ENCODE measurements around the gene NKX6-2.
"Not testable (repeated sequence)": the region's sequence is repeated elsewhere in the genome, so short reads cannot be mapped to it uniquely, and the experiment has no call there.

Gene NKX6-2

GRCh38 chr10:132797986-132798385 lies 12.0 kb upstream of the NKX6-2 start:
- DNase-seq (ENCODE audit: low read depth): not testable (repeated sequence)

- DNase-seq (ENCODE audit: low read depth): no peak
Measured at GRCh38 chr10:132796846-132797245, 10.9 kb upstream of the NKX6-2 start.

- no peak for DNase-seq (ENCODE audit: low read depth)
Measured at GRCh38 chr10:132793871-132794849, 8.2 kb upstream of the NKX6-2 start.

- no peak for DNase-seq (ENCODE audit: low read depth)
Measured at GRCh38 chr10:132793213-132793612, 7.3 kb upstream of the NKX6-2 start.

- no peak for DNase-seq (ENCODE audit: low read depth)
Measured at GRCh38 chr10:132792796-132793195, 6.8 kb upstream of the NKX6-2 start.

- DNase-seq (ENCODE audit: low read depth): not testable (repeated sequence)
Measured at GRCh38 chr10:132792099-132792498, 6.2 kb upstream of the NKX6-2 start.

- DNase-seq (ENCODE audit: low read depth): no peak
Measured at GRCh38 chr10:132790934-132791829, 5.2 kb upstream of the NKX6-2 start.

GRCh38 chr10:132790470-132790869 lies 4.5 kb upstream of the NKX6-2 start:
- no peak for DNase-seq (ENCODE audit: low read depth)

- no peak for DNase-seq (ENCODE audit: low read depth)
Measured at GRCh38 chr10:132789659-132790148, 3.8 kb upstream of the NKX6-2 start.

GRCh38 chr10:132788831-132789219 lies 2.9 kb upstream of the NKX6-2 start:
- no peak for DNase-seq (ENCODE audit: low read depth)

- DNase-seq (ENCODE audit: low read depth): no peak
Measured at GRCh38 chr10:132788180-132788830, 2.4 kb upstream of the NKX6-2 start.

- DNase-seq (ENCODE audit: low read depth): no peak
Measured at GRCh38 chr10:132787495-132788179, 1.7 kb upstream of the NKX6-2 start.

GRCh38 chr10:132786884-132787494 lies 1.0 kb upstream of the NKX6-2 start:
- DNase-seq (ENCODE audit: low read depth): no peak

- DNase-seq (ENCODE audit: low read depth): no peak
Measured at GRCh38 chr10:132786476-132786883, 533 bp upstream of the NKX6-2 start.

GRCh38 chr10:132784866-132785722 lies 853 bp downstream of the NKX6-2 start:
- no peak for DNase-seq (ENCODE audit: low read depth)

- DNase-seq (ENCODE audit: low read depth): no peak
Measured at GRCh38 chr10:132783940-132784865, 1.7 kb downstream of the NKX6-2 start.

- DNase-seq (ENCODE audit: low read depth): no peak
Measured at GRCh38 chr10:132783165-132783939, 2.6 kb downstream of the NKX6-2 start.

GRCh38 chr10:132781556-132781955 lies 4.4 kb downstream of the NKX6-2 start:
- no peak for DNase-seq (ENCODE audit: low read depth)
